SU-DHL-6 (cell line): ENCODE results near the gene RPL22L1.

ENCODE experiments used
- H2AFZ ChIP-seq: fragments of 200-600 bp; sonication (generic); 2 replicates; pipeline ENCODE4 v1.6.1; 2014; ENCODE audit warnings: low read depth, mild to moderate bottlenecking, moderate library complexity, mixed read lengths, antibody characterized with exemption, low read length; ENCODE audit not compliant: severe bottlenecking
- H3F3A ChIP-seq: fragments of 200-600 bp; shearing (Covaris generic); 2 replicates; pipeline ENCODE4 v1.6.0; 2016; ENCODE audit warnings: antibody characterized with exemption, mild to moderate bottlenecking; ENCODE audit not compliant: insufficient read depth
- H3K27ac ChIP-seq: fragments of 200-600 bp; sonication (generic); 2 replicates; pipeline ENCODE4 v1.5.1; 2016; ENCODE audit warnings: low read depth, mild to moderate bottlenecking, low read length, moderate library complexity, mixed read lengths
- H3K27me3 ChIP-seq: fragments of 200-600 bp; sonication (generic), shearing (Covaris generic); 2 replicates; pipeline ENCODE4 v1.6.0; 2014; ENCODE audit warnings: mild to moderate bottlenecking, low read length
- H3K36me3 ChIP-seq: fragments of 200-600 bp; sonication (generic); 2 replicates; pipeline ENCODE4 v1.6.1; 2014; ENCODE audit warnings: mild to moderate bottlenecking, low read length, mixed read lengths
- H3K4me2 ChIP-seq: fragments of 300-600, 200-600 bp; shearing (Covaris generic), sonication (generic); 2 replicates; pipeline ENCODE4 v1.6.0; 2014; ENCODE audit warnings: low read length, low read depth, mild to moderate bottlenecking; ENCODE audit not compliant: poor library complexity, severe bottlenecking
- H3K4me3 ChIP-seq: fragments of 200-600 bp; sonication (generic); 2 replicates; pipeline ENCODE4 v1.5.1; 2014; ENCODE audit warnings: antibody characterized with exemption, low read length, mild to moderate bottlenecking, mixed read lengths; ENCODE audit not compliant: insufficient read depth, poor library complexity, severe bottlenecking
- H3K79me2 ChIP-seq: fragments of 200-600 bp; sonication (generic); 2 replicates; pipeline ENCODE4 v1.6.1; 2014; ENCODE audit warnings: mild to moderate bottlenecking, low read length, moderate library complexity; ENCODE audit not compliant: insufficient read depth
- H3K9ac ChIP-seq: fragments of 200-600 bp; sonication (generic); 2 replicates; pipeline ENCODE4 v1.7.0; 2014; ENCODE audit warnings: mild to moderate bottlenecking, low read length
- H3K9me2 ChIP-seq: fragments of 200-600 bp; sonication (generic); replicated peaks from 2 replicates; pipeline ENCODE4 v1.6.1; 2014; ENCODE audit warnings: low read length; ENCODE audit not compliant: insufficient read depth
- H3K9me3 ChIP-seq: fragments of 200-600 bp; sonication (generic); 2 replicates; pipeline ENCODE4 v1.6.1; 2014; ENCODE audit warnings: low read length, mixed read lengths; ENCODE audit not compliant: insufficient read depth
- H4K20me1 ChIP-seq: fragments of 200-600 bp; sonication (generic); 2 replicates; pipeline ENCODE4 v1.6.1; 2014; ENCODE audit warnings: low read depth, mild to moderate bottlenecking, antibody characterized with exemption, low read length, moderate library complexity, mixed read lengths
- CTCF ChIP-seq: fragments of 200-600 bp; sonication (generic); IDR thresholded peaks from one replicate; pipeline ENCODE4 v1.5.1; 2017; ENCODE audit warnings: antibody characterized with exemption, mild to moderate bottlenecking, low read length, moderate library complexity; ENCODE audit not compliant: insufficient read depth, poor library complexity, severe bottlenecking
- EZH2phosphoT487 ChIP-seq: fragments of 200-600 bp; sonication (generic), shearing (Covaris generic); conservative IDR thresholded peaks from 2 replicates; pipeline ENCODE4 v1.6.1; 2018; ENCODE audit warnings: mild to moderate bottlenecking, antibody characterized with exemption, low read length, moderate library complexity, mixed read lengths

Gene RPL22L1

GRCh38 chr3:170908235-170909116 lies 38.5 kb upstream of the RPL22L1 start, which contains the start of gene EIF5A2:
Gene EIF5A2, minus strand, starts transcription at chr3:170908637. Its CDS starts 831 bp downstream, at chr3:170907806.
- peak within 1 kb of the TSS; percentile 45 for H3K9ac ChIP-seq

GRCh38 chr3:170907637-170908234 lies 37.7 kb upstream of the RPL22L1 start:
- H3K4me2 ChIP-seq, result peak overlapping the region; percentile 54
- no peaks in the 10 kb centered on the region for H3K27me3 ChIP-seq
- TF ChIP-seq EZH2phosphoT487 (no peak), CTCF (no peak)
- no peaks in the 10 kb centered on the region for H3K9me3 ChIP-seq
- H2AFZ ChIP-seq, result peak overlapping the region; percentile 64
- no peaks in the 10 kb centered on the region for H3K79me2 ChIP-seq
- no peaks in the 10 kb centered on the region for H3K9me2 ChIP-seq
- H3K9ac ChIP-seq, result peak overlapping the region; percentile 45
- H3K27ac ChIP-seq, result no peak overlapping the region
- H4K20me1 ChIP-seq, result no peaks in the 10 kb centered on the region
- no peaks in the 10 kb centered on the region for H3K36me3 ChIP-seq
- H3F3A ChIP-seq, result no peaks in the 10 kb centered on the region
- peak overlapping the region; percentile 43 for H3K4me3 ChIP-seq

More at GRCh38 chr3:170908235-170909116, 38.5 kb upstream of the RPL22L1 start, which contains the start of gene EIF5A2:
- H3K9me2 ChIP-seq, result no peaks in the 10 kb centered on the region
- H3K9me3 ChIP-seq, result no peaks in the 10 kb centered on the region
- H3K36me3 ChIP-seq, result no peaks in the 10 kb centered on the region
- H3K79me2 ChIP-seq, result no peaks in the 10 kb centered on the region
- peak within 1 kb of the TSS; percentile 43 for H3K4me3 ChIP-seq
- no peaks in the 10 kb centered on the region for H3K27me3 ChIP-seq
- H3K4me2 ChIP-seq, result peak within 1 kb of the TSS; percentile 54
- H4K20me1 ChIP-seq, result no peaks in the 10 kb centered on the region
- no peak within 1 kb of the TSS for H3K27ac ChIP-seq
- TF ChIP-seq EZH2phosphoT487, result no peak
- no peak for TF ChIP-seq CTCF
- no peaks in the 10 kb centered on the region for H3F3A ChIP-seq
- peak within 1 kb of the TSS; percentile 64 for H2AFZ ChIP-seq

GRCh38 chr3:170905862-170906261 lies 35.9 kb upstream of the RPL22L1 start:
- Histone ChIP-seq H3K9me3 (no peaks in the 10 kb centered on the region), H3K36me3 (no peaks in the 10 kb centered on the region), H4K20me1 (no peaks in the 10 kb centered on the region), H3K9ac (no peak overlapping the region), H2AFZ (no peak overlapping the region), H3K4me3 (no peak overlapping the region), H3K79me2 (no peaks in the 10 kb centered on the region), H3K9me2 (no peaks in the 10 kb centered on the region), H3K27me3 (no peaks in the 10 kb centered on the region), H3K27ac (no peak overlapping the region), H3F3A (no peaks in the 10 kb centered on the region), H3K4me2 (no peak overlapping the region)
- TF ChIP-seq EZH2phosphoT487, result no peak
- no peak for TF ChIP-seq CTCF
